ENCODE measurements around the gene ZNF766. TPM values are rescaled to one million over a fixed set of nuclear protein-coding genes. Genes with fewer than 3 reads are reported as not detected.
"Not testable (repeated sequence)": the region's sequence is repeated elsewhere in the genome, so short reads cannot be mapped to it uniquely, and the experiment has no call there.

The ZNF766 gene
- total RNA-seq, 1 donor from 2014 or later = 5.5 TPM

- DNase-seq (ENCODE audit: low spot score) (no peak), ATAC-seq (no peak)
These were observed 4.8 kb downstream of the ZNF766 start for GRCh38 chr19:52274191-52274590.

- no peak for ATAC-seq
- no peak for DNase-seq (ENCODE audit: low spot score)
These were observed 6.6 kb downstream of the ZNF766 start for GRCh38 chr19:52275988-52276387.

GRCh38 chr19:52277471-52277870 is 8.1 kb downstream of the ZNF766 start:
- ATAC-seq (no peak), DNase-seq (ENCODE audit: low spot score) (no peak)

GRCh38 chr19:52286256-52286655 is 16.9 kb downstream of the ZNF766 start:
- no peak for DNase-seq (ENCODE audit: low spot score)
- ATAC-seq = no peak

- DNase-seq (ENCODE audit: low spot score) (no peak), ATAC-seq (no peak)
These were observed 22.4 kb downstream of the ZNF766 start for GRCh38 chr19:52291781-52292180.

GRCh38 chr19:52292946-52293345 is 23.6 kb downstream of the ZNF766 start:
- not testable (repeated sequence) for DNase-seq (ENCODE audit: low spot score); ATAC-seq

GRCh38 chr19:52296400-52296772 is 27.0 kb downstream of the ZNF766 start:
- DNase-seq (ENCODE audit: low spot score) (no peak), ATAC-seq (peak; percentile 44)

GRCh38 chr19:52296773-52297600 is 27.6 kb downstream of the ZNF766 start, which contains the start of gene ZNF480:
TSS of gene ZNF480 (plus strand) at chr19:52297169. CDS start at chr19:52300413, 3,244 bp downstream.
- ATAC-seq (peak; percentile 94), DNase-seq (ENCODE audit: low spot score) (peak; percentile 86)

GRCh38 chr19:52297601-52298364 is 28.4 kb downstream of the ZNF766 start:
- no peak for ATAC-seq
- DNase-seq (ENCODE audit: low spot score) = no peak

GRCh38 chr19:52307275-52307674 is 37.9 kb downstream of the ZNF766 start:
- ATAC-seq = no peak
- no peak for DNase-seq (ENCODE audit: low spot score)

- no peak for DNase-seq (ENCODE audit: low spot score)
- ATAC-seq = no peak
These were observed 53.0 kb downstream of the ZNF766 start for GRCh38 chr19:52322429-52322828.

- DNase-seq (ENCODE audit: low spot score) (no peak), ATAC-seq (no peak)
These were observed 62.4 kb downstream of the ZNF766 start for GRCh38 chr19:52331757-52332156.

- DNase-seq (ENCODE audit: low spot score) (no peak), ATAC-seq (no peak)
These were observed 66.4 kb downstream of the ZNF766 start for GRCh38 chr19:52335768-52336116.

- peak; percentile 60 for DNase-seq (ENCODE audit: low spot score)
- ATAC-seq = peak; percentile 77
These were observed 66.9 kb downstream of the ZNF766 start, which contains the start of gene ZNF610 for GRCh38 chr19:52336117-52336790. TSS of gene ZNF610 (plus strand) at chr19:52336243. CDS start at chr19:52349173, 12,930 bp downstream.

- ATAC-seq (no peak), DNase-seq (ENCODE audit: low spot score) (no peak)
These were observed 67.5 kb downstream of the ZNF766 start for GRCh38 chr19:52336791-52337381.

- DNase-seq (ENCODE audit: low spot score); ATAC-seq: not testable (repeated sequence)
These were observed 69.6 kb downstream of the ZNF766 start for GRCh38 chr19:52339022-52339421.

- DNase-seq (ENCODE audit: low spot score) (no peak), ATAC-seq (no peak)
These were observed 74.2 kb downstream of the ZNF766 start for GRCh38 chr19:52343548-52343947.

GRCh38 chr19:52345162-52345561 is 75.8 kb downstream of the ZNF766 start:
- ATAC-seq (no peak), DNase-seq (ENCODE audit: low spot score) (no peak)
